K562 (cell line): ENCODE measurements around the gene SPDEF. TPM values are rescaled to one million over a fixed set of nuclear protein-coding genes. Genes with fewer than 3 reads are reported as not detected.

Experiments
- ATF1 ChIP-seq, 2 experiments: fragments of 450-650 bp in 1 of 2; IDR thresholded peaks; 2 replicates each; pipeline ENCODE4 v1.6.1; 2016; ENCODE audit warnings: missing compliant biosample characterization in 1 of 2, missing genetic modification characterization in 1 of 2
- BMI1 ChIP-seq: fragments of 150-350 bp; IDR thresholded peaks from 2 replicates; pipeline ENCODE4 v1.6.1; 2014; ENCODE audit warnings: low read length
- HDAC2 ChIP-seq: fragments of 450-650 bp; IDR thresholded peaks from 2 replicates; pipeline ENCODE4 v1.6.1; 2016; ENCODE audit warnings: mild to moderate bottlenecking
- HDAC8 ChIP-seq: fragments of 450-650 bp; IDR thresholded peaks from 2 replicates; pipeline ENCODE4 v1.6.1; 2016; ENCODE audit warnings: mild to moderate bottlenecking, missing genetic modification characterization, moderate library complexity, missing compliant biosample characterization
- HNRNPLL ChIP-seq: fragments of 200-400 bp; formaldehyde crosslinking; IDR thresholded peaks from 2 replicates; pipeline ENCODE4 v1.6.1; 2017; ENCODE audit warnings: low read length, low read depth, mild to moderate bottlenecking; ENCODE audit not compliant: poor library complexity, severe bottlenecking
- OTX1 ChIP-seq: fragments of 450-650 bp; formaldehyde crosslinking; IDR thresholded peaks from 2 replicates; pipeline ENCODE4 v1.4.0; 2022; ENCODE audit warnings: mild to moderate bottlenecking
- POLR2H ChIP-seq: IDR thresholded peaks from 2 replicates; pipeline ENCODE4 v1.6.1; 2016; ENCODE audit warnings: missing genetic modification characterization, low read depth, mild to moderate bottlenecking, control low read depth, missing compliant biosample characterization, moderate library complexity
- SRF ChIP-seq, 2 experiments: fragments of 250-450, 450-650 bp in 1 of 2; sonication (Bioruptor Pico) in 1 of 2; sonication (generic) in 1 of 2; formaldehyde crosslinking; IDR thresholded peaks; 2 replicates each; pipeline versions ENCODE4 v1.5.0 to v1.5.1; 2020 to 2022; ENCODE audit warnings: mild to moderate bottlenecking in 1 of 2, missing genetic modification reagents in 1 of 2
- polyA plus RNA-seq, 8 experiments: library from polyadenylated mRNA; depleted of rRNA in 4 of 8; stranded (reverse) in 5 of 8; unstranded in 3 of 8; fragments of >200 nt; fragmentation: Nextera tagmentation in 2 of 8; fragmentation: Illumina TruSeq in 1 of 8; extraction: Ambion mirVana in 2 of 8; extraction: Trizol in 1 of 8; gene quantifications; 2 replicates each; pipeline versions ENCODE4 v1.2.1 to v1.2.3, GENCODE V29; 2011 to 2014; ENCODE audit warnings: inconsistent platforms in 1 of 8, missing spikeins in 1 of 8
- total RNA-seq, 7 experiments: library from RNA; depleted of rRNA in 6 of 7; stranded (reverse); fragments of >200 nt in 6 of 7; fragmentation: Illumina TruSeq in 2 of 7; extraction: Trizol in 2 of 7; gene quantifications; 2 replicates each; pipeline versions ENCODE4 v1.2.1 to v1.2.3, GENCODE V29; 2011 to 2021; ENCODE audit warnings: low replicate concordance in 1 of 7
- TF ChIP-seq, protein P1 (sequence below): sonication (generic); formaldehyde crosslinking; IDR thresholded peaks from 2 replicates; pipeline ENCODE4 v1.8.1; 2023; ENCODE audit warnings: mild to moderate bottlenecking, missing genetic modification reagents
- TF ChIP-seq, protein P2 (sequence below), 2 experiments: fragments of 450-650 bp in 1 of 2; sonication (generic) in 1 of 2; formaldehyde crosslinking in 1 of 2; IDR thresholded peaks in 1 of 2; conservative IDR thresholded peaks in 1 of 2; 2 replicates each; pipeline versions ENCODE4 v1.6.1 to v1.8.1; 2016 to 2023; ENCODE audit warnings: mild to moderate bottlenecking in 2 of 2, moderate library complexity in 2 of 2, inconsistent platforms in 1 of 2, missing genetic modification reagents in 1 of 2
- TF ChIP-seq, protein P3 (sequence below): fragments of 250-450 bp; sonication (Bioruptor Pico); IDR thresholded peaks from 2 replicates; pipeline ENCODE4 v1.8.0; 2021; ENCODE audit warnings: moderate library complexity, mild to moderate bottlenecking, inconsistent platforms
- TF ChIP-seq, protein P4 (sequence below), 3 experiments: fragments of 200-800 bp in 1 of 3; sonication (Bioruptor generic) in 1 of 3; sonication (generic) in 1 of 3; formaldehyde crosslinking in 1 of 3; IDR thresholded peaks; 2 replicates each; pipeline versions ENCODE4 v1.6.1 to v1.8.0; 2016 to 2022; ENCODE audit warnings: mild to moderate bottlenecking in 2 of 3, missing compliant biosample characterization in 2 of 3, missing genetic modification characterization in 2 of 3, missing genetic modification reagents in 1 of 3
- TF ChIP-seq, protein P5 (sequence below): fragments of 250-450 bp; sonication (Bioruptor Pico); IDR thresholded peaks from 2 replicates; pipeline ENCODE4 v1.8.0; 2022; ENCODE audit warnings: inconsistent platforms, mild to moderate bottlenecking, moderate library complexity, borderline replicate concordance

Gene SPDEF
- total and polyA plus RNA-seq, 9 of the 15 experiments (the other 6 are each of a cell fraction or from before 2014, with no cell fraction given): 0.04 to 0.12 (median 0.11) TPM; not detected in 5

DNA sequence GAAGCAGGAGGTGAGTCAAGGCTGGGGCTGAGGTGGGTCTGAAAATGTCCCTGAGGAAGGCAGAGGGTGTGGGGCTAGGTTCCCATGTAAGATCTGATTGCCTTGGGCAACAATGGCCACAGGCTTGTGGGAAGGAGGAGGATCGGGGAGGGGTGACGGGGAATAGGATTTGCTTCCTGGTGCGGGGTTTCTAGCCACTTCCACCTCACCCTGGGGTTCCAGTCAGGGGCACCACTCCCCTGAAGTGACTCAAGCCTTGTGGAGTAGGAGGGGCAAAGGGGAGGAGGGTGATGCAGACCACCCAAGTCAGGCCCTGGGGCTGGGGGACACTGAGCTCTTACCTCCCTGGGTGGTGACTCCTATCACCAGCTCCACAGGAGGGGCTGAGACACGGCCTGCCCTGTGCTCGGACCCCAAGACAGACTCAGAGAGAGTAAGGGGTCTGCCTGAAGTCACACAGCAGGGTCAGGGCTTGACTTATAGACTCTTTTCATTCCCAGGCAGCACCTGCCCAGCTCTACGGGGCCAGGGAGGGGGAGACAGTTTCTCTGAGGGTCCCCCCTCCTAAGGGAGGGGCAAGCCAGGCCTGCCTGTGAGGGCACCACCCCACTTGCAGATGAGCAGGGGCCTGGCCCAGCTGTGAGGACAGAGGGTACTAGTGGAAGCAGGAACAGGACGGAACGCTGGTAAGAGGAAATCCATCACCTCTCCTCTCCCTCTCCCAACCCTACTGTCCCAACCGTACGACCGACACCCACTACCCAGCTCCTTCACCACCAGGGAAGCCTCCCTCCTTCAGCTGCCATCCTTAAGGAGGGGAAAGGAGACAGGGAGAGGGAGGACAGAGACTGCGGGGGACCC lies 12.4 kb upstream of the SPDEF start (continued):
- TF ChIP-seq, protein P1, sequence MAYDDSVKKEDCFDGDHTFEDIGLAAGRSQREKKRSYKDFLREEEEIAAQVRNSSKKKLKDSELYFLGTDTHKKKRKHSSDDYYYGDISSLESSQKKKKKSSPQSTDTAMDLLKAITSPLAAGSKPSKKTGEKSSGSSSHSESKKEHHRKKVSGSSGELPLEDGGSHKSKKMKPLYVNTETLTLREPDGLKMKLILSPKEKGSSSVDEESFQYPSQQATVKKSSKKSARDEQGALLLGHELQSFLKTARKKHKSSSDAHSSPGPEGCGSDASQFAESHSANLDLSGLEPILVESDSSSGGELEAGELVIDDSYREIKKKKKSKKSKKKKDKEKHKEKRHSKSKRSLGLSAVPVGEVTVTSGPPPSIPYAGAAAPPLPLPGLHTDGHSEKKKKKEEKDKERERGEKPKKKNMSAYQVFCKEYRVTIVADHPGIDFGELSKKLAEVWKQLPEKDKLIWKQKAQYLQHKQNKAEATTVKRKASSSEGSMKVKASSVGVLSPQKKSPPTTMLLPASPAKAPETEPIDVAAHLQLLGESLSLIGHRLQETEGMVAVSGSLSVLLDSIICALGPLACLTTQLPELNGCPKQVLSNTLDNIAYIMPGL (CRISPR knock-in tag): no peak
- TF ChIP-seq OTX1 (CRISPR knock-in tag): no peak
- TF ChIP-seq, protein P2, sequence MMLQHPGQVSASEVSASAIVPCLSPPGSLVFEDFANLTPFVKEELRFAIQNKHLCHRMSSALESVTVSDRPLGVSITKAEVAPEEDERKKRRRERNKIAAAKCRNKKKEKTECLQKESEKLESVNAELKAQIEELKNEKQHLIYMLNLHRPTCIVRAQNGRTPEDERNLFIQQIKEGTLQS (IDR thresholded peaks at IDR 0.05): peak; percentile 33; the same call in 1 of the 2 replicates
- TF ChIP-seq, protein P2 (CRISPR knock-in tag; conservative IDR thresholded peaks at IDR 0.05): no peak
- TF ChIP-seq HDAC8 (tag): no peak
- TF ChIP-seq POLR2H (tag): no peak
- TF ChIP-seq, protein P3, sequence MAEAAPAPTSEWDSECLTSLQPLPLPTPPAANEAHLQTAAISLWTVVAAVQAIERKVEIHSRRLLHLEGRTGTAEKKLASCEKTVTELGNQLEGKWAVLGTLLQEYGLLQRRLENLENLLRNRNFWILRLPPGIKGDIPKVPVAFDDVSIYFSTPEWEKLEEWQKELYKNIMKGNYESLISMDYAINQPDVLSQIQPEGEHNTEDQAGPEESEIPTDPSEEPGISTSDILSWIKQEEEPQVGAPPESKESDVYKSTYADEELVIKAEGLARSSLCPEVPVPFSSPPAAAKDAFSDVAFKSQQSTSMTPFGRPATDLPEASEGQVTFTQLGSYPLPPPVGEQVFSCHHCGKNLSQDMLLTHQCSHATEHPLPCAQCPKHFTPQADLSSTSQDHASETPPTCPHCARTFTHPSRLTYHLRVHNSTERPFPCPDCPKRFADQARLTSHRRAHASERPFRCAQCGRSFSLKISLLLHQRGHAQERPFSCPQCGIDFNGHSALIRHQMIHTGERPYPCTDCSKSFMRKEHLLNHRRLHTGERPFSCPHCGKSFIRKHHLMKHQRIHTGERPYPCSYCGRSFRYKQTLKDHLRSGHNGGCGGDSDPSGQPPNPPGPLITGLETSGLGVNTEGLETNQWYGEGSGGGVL (CRISPR knock-in tag): no peak
- TF ChIP-seq, protein P4, sequence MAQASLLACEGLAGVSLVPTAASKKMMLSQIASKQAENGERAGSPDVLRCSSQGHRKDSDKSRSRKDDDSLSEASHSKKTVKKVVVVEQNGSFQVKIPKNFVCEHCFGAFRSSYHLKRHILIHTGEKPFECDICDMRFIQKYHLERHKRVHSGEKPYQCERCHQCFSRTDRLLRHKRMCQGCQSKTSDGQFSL (CRISPR knock-in tag; IDR thresholded peaks at IDR 0.05): 0 out of 2 replicates have a peak, but pooled peaks have one; percentile 21
- TF ChIP-seq, protein P4 (tag; IDR thresholded peaks at IDR 0.05): no peak
- no peak for TF ChIP-seq SRF (CRISPR knock-in tag; IDR thresholded peaks at IDR 0.05)
- TF ChIP-seq, protein P5, sequence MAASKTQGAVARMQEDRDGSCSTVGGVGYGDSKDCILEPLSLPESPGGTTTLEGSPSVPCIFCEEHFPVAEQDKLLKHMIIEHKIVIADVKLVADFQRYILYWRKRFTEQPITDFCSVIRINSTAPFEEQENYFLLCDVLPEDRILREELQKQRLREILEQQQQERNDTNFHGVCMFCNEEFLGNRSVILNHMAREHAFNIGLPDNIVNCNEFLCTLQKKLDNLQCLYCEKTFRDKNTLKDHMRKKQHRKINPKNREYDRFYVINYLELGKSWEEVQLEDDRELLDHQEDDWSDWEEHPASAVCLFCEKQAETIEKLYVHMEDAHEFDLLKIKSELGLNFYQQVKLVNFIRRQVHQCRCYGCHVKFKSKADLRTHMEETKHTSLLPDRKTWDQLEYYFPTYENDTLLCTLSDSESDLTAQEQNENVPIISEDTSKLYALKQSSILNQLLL (CRISPR knock-in tag): no peak
- no peak for TF ChIP-seq BMI1
- no peak for TF ChIP-seq HDAC2
- no peak for TF ChIP-seq ATF1 (CRISPR knock-in tag; IDR thresholded peaks at IDR 0.05)
- no peak for TF ChIP-seq ATF1 (tag; IDR thresholded peaks at IDR 0.05)
- TF ChIP-seq HNRNPLL: no peak
